ENCODE results near the gene CILP2.

CILP2 gene

GRCh38 chr19:19541616-19542015, 3.6 kb downstream of the CILP2 start:
- TF ChIP-seq ZFHX2 (tag by site-specific recombination; conservative IDR thresholded peaks at IDR 0.05): peak; percentile 11; the same call in 1 of the 2 replicates
- no peak for TF ChIP-seq TCF7L2 (IDR thresholded peaks at IDR 0.05; ENCODE audit: borderline replicate concordance, low read depth, low read length)
- CTCF ChIA-PET: interaction anchor here (0.6 to 0.9 kb wide), 3 partner anchors 11 to 13 kb away, joined by 3 to 5 read pairs (median 3); no protein-coding TSS in a partner anchor
- H3K4me3 ChIP-seq (ENCODE audit: low read depth, low read length): no peak overlapping the region

GRCh38 chr19:19542507-19542906, 4.4 kb downstream of the CILP2 start:
- Histone ChIP-seq H3K36me3 (ENCODE audit: control insufficient read depth in 2 of 2, insufficient read depth in 1 of 2, low read length in 2 of 2) (no peaks in the 10 kb centered on the region), H3K9me3 (ENCODE audit: control insufficient read depth, insufficient read depth, low read depth, low read length) (no peaks in the 10 kb centered on the region), H3K27ac (ENCODE audit: extremely low read depth, low read depth, low read length) (no peak overlapping the region), H3K4me3 (ENCODE audit: low read depth, low read length) (no peak overlapping the region), H3K4me1 (ENCODE audit: control insufficient read depth, insufficient read depth, low read length) (no peaks in the 10 kb centered on the region; the same call in 1 of the 2 replicates)
- ChIA-PET CTCF (interaction anchor here (1.2 kb wide), 1 partner anchor 11 kb away, joined by 6 read pairs; no protein-coding TSS in a partner anchor), POLR2A (no interaction called here)
- TF ChIP-seq ZNF843 (tag by site-specific recombination; IDR thresholded peaks at IDR 0.05) (no peak), HIC1 (tag by site-specific recombination; IDR thresholded peaks at IDR 0.05) (no peak), PRDM4 (tag by site-specific recombination; IDR thresholded peaks at IDR 0.05) (no peak), ZNF560 (tag by site-specific recombination; IDR thresholded peaks at IDR 0.05; ENCODE audit: borderline replicate concordance) (no peak), ZNF341 (tag by site-specific recombination; IDR thresholded peaks at IDR 0.05; ENCODE audit: low read depth) (no peak), ZNF426 (tag by site-specific recombination; IDR thresholded peaks at IDR 0.05) (no peak), ZNF394 (tag by site-specific recombination; IDR thresholded peaks at IDR 0.05; ENCODE audit: borderline replicate concordance) (no peak), ZBTB26 (tag by site-specific recombination; optimal IDR thresholded peaks at IDR 0.05) (no peak), GFI1B (tag by site-specific recombination; IDR thresholded peaks at IDR 0.05) (no peak), ZBTB1 (tag by site-specific recombination; IDR thresholded peaks at IDR 0.05) (no peak), GLI2 (tag by site-specific recombination; IDR thresholded peaks at IDR 0.05; ENCODE audit: borderline replicate concordance, low read depth) (no peak), ZNF169 (tag by site-specific recombination; IDR thresholded peaks at IDR 0.05) (no peak), ZBTB11 (tag by site-specific recombination; conservative IDR thresholded peaks at IDR 0.05; ENCODE audit: low read depth) (no peak), REPIN1 (tag by site-specific recombination; IDR thresholded peaks at IDR 0.05; ENCODE audit: low read depth) (no peak), ZNF23 (tag by site-specific recombination; IDR thresholded peaks at IDR 0.05; ENCODE audit: borderline replicate concordance) (no peak), ZFHX2 (tag by site-specific recombination; conservative IDR thresholded peaks at IDR 0.05) (no peak), BCL11B (tag by site-specific recombination; IDR thresholded peaks at IDR 0.05; ENCODE audit: low read depth) (no peak), ZNF548 (tag by site-specific recombination; IDR thresholded peaks at IDR 0.05) (no peak), ZFP37 (tag by site-specific recombination; IDR thresholded peaks at IDR 0.05) (no peak)

More at GRCh38 chr19:19541616-19542015, 3.6 kb downstream of the CILP2 start:
- POLR2A ChIA-PET: no interaction called here
- Histone ChIP-seq H3K36me3 (ENCODE audit: control insufficient read depth in 2 of 2, insufficient read depth in 1 of 2, low read length in 2 of 2) (no peaks in the 10 kb centered on the region), H3K9me3 (ENCODE audit: control insufficient read depth, insufficient read depth, low read depth, low read length) (no peaks in the 10 kb centered on the region), H3K4me1 (ENCODE audit: control insufficient read depth, insufficient read depth, low read length) (no peaks in the 10 kb centered on the region; the same call in 1 of the 2 replicates), H3K27ac (ENCODE audit: extremely low read depth, low read depth, low read length) (no peak overlapping the region)
